ENCODE data around the gene ZBTB46. TPM values are rescaled to one million over a fixed set of nuclear protein-coding genes. Genes with fewer than 3 reads are reported as not detected.

ZBTB46 gene
- total and polyA plus RNA-seq, 2 donors (not counting 1 experiment from before 2014, with no cell fraction given), result 0.96 to 4.5 TPM

DNA sequence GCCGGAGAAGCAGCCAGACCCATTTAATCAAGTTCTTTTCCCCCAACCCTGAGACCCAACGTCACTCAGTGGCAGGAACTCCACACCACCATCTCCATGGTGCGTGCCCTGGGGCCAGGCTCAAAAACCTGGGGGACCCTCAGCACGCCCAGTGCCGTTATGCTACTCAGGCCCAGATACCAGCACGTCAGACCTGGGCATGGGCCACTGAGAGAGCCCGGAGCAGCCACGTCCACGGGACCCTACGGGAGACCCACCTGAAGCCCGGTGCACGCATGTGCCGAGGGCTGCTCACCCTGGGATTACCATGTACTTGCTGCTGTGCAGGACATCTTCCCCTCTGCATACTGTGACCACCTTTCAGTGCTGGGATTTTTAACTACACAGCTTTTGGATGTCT, 77.7 kb downstream of the ZBTB46 start:
- H3K4me3 ChIP-seq (replicated peaks in 1 of 4; ENCODE audit: control extremely low read depth in 1 of 4, insufficient read depth in 1 of 4, low read depth in 3 of 4, low read length in 4 of 4), result no peak overlapping the region
- H3K4me1 ChIP-seq (ENCODE audit: control insufficient read depth, extremely low read depth, insufficient read depth, low read length), result no peaks in the 10 kb centered on the region
- H3K4me2 ChIP-seq (ENCODE audit: extremely low read depth, insufficient read depth, low read length), result no peak overlapping the region
- TF ChIP-seq, protein P1, sequence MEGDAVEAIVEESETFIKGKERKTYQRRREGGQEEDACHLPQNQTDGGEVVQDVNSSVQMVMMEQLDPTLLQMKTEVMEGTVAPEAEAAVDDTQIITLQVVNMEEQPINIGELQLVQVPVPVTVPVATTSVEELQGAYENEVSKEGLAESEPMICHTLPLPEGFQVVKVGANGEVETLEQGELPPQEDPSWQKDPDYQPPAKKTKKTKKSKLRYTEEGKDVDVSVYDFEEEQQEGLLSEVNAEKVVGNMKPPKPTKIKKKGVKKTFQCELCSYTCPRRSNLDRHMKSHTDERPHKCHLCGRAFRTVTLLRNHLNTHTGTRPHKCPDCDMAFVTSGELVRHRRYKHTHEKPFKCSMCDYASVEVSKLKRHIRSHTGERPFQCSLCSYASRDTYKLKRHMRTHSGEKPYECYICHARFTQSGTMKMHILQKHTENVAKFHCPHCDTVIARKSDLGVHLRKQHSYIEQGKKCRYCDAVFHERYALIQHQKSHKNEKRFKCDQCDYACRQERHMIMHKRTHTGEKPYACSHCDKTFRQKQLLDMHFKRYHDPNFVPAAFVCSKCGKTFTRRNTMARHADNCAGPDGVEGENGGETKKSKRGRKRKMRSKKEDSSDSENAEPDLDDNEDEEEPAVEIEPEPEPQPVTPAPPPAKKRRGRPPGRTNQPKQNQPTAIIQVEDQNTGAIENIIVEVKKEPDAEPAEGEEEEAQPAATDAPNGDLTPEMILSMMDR (conservative IDR thresholded peaks at IDR 0.05 in 1 of 2, IDR thresholded peaks at IDR 0.05 in 1 of 2; ENCODE audit: low read depth in 1 of 2, low read length in 2 of 2), result no peak
- TF ChIP-seq EZH2 (IDR thresholded peaks at IDR 0.05; ENCODE audit: low read length, missing control alignments), result no peak
- H3K79me2 ChIP-seq (ENCODE audit: control insufficient read depth, insufficient read depth, low read length), result no peaks in the 10 kb centered on the region
- no peak for DNase-seq (ENCODE audit: low read depth in 2 of 2)
- no peaks in the 10 kb centered on the region for H4K20me1 ChIP-seq (ENCODE audit: control insufficient read depth, extremely low read depth, insufficient read depth, low read length)
- no peaks in the 10 kb centered on the region for H3K9me3 ChIP-seq (ENCODE audit: control insufficient read depth, insufficient read depth, low read depth, low read length)
- H3K27me3 ChIP-seq (ENCODE audit: control insufficient read depth, insufficient read depth, low read length), result no peaks in the 10 kb centered on the region
- H3K9ac ChIP-seq (ENCODE audit: insufficient read depth, low read length), result no peak overlapping the region
- H2AFZ ChIP-seq (ENCODE audit: low read length), result no peak overlapping the region
- H3K36me3 ChIP-seq (ENCODE audit: control insufficient read depth, insufficient read depth, low read length), result no peaks in the 10 kb centered on the region
- no peak overlapping the region for H3K27ac ChIP-seq (ENCODE audit: insufficient read depth, low read length)

DNA sequence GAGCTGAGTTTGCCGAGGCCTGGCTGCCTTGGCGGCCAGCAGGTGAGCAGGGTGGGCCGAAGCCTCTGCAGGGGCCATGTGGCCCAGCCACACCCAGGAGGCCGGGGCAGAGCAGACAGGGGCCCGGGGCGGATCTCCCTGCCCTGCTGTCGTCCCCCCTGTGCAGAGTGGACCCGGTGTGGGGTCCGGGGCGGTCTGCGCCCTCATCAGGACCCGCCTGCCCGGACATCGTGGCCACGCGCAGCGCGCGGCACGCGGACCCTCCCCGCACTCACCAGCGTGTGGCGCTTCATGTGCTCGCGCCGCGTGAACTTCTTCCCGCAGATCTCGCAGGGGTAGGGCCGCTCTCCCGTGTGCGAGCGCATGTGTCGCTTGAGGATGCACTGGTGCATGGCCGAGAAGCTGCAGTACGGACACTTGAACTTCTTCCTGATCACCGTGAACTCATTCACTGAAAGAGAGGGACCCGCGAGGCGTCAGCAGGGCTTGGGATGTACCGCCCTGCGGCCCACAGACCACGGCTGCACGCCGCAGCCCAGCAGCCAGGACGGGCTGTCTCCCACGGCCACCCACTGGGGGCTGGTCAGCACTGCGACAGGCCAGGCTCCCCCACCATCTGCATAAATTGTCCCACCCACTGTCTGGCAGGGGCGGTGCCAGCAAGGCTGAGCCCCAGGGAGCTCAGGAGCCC, 78.5 kb downstream of the ZBTB46 start:
- DNase-seq (ENCODE audit: low read depth in 2 of 2), result no peak
- H3K27ac ChIP-seq (ENCODE audit: insufficient read depth, low read length), result no peak overlapping the region
- no peaks in the 10 kb centered on the region for H3K36me3 ChIP-seq (ENCODE audit: control insufficient read depth, insufficient read depth, low read length)
- no peaks in the 10 kb centered on the region for H3K4me1 ChIP-seq (ENCODE audit: control insufficient read depth, extremely low read depth, insufficient read depth, low read length)
- H4K20me1 ChIP-seq (ENCODE audit: control insufficient read depth, extremely low read depth, insufficient read depth, low read length), result no peaks in the 10 kb centered on the region
- H3K4me3 ChIP-seq (replicated peaks in 1 of 4; ENCODE audit: control extremely low read depth in 1 of 4, insufficient read depth in 1 of 4, low read depth in 3 of 4, low read length in 4 of 4), result no peak overlapping the region
- no peaks in the 10 kb centered on the region for H3K27me3 ChIP-seq (ENCODE audit: control insufficient read depth, insufficient read depth, low read length)
- H3K9me3 ChIP-seq (ENCODE audit: control insufficient read depth, insufficient read depth, low read depth, low read length), result no peaks in the 10 kb centered on the region
- H3K79me2 ChIP-seq (ENCODE audit: control insufficient read depth, insufficient read depth, low read length), result no peaks in the 10 kb centered on the region
- no peak overlapping the region for H2AFZ ChIP-seq (ENCODE audit: low read length)
- H3K4me2 ChIP-seq (ENCODE audit: extremely low read depth, insufficient read depth, low read length), result no peak overlapping the region
- TF ChIP-seq EZH2 (IDR thresholded peaks at IDR 0.05; ENCODE audit: low read length, missing control alignments), result no peak
- TF ChIP-seq, protein P1 (conservative IDR thresholded peaks at IDR 0.05 in 1 of 2, IDR thresholded peaks at IDR 0.05 in 1 of 2; ENCODE audit: low read depth in 1 of 2, low read length in 2 of 2), result no peak
- no peak overlapping the region for H3K9ac ChIP-seq (ENCODE audit: insufficient read depth, low read length)

DNA sequence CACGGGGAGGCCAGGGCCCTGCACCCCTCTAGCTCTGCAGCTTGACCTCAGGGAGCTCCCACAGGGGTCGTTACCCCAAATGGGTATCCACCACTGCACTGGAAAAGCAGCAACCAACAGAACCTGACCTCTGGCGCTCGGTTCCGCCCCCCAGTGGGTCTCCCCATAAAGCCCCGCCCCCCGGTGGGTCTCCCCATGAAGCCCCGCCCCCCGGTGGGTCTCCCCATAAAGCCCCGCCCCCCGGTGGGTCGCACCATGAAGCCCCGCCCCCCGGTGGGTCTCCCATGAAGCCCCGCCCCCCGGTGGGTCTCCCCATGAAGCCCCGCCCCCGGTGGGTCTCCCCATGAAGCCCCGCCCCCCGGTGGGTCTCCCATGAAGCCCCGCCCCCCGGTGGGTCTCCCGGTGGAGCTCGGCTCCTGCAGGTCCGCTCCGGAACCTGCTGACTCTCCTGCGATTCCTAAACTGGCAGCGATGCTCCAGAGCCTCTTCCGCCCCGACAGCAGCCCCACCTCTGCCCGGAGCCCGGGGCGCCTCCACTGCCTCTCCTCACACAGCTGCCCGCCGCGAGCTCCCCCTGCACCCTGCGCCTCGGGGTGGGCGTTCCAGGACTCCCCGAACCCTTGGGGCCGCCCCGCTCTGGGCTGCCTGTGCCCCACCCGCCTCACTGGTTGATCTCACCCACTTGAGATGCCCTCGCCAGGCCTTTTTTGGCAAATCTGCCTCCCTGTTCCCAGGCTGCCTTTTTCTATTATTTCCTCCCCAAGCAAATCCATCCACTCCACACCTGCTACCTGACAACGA, 79.4 kb downstream of the ZBTB46 start:
- Histone ChIP-seq H3K27me3 (ENCODE audit: control insufficient read depth, insufficient read depth, low read length) (no peaks in the 10 kb centered on the region), H3K4me1 (ENCODE audit: control insufficient read depth, extremely low read depth, insufficient read depth, low read length) (no peaks in the 10 kb centered on the region), H3K9me3 (ENCODE audit: control insufficient read depth, insufficient read depth, low read depth, low read length) (no peaks in the 10 kb centered on the region), H3K79me2 (ENCODE audit: control insufficient read depth, insufficient read depth, low read length) (no peaks in the 10 kb centered on the region), H3K27ac (ENCODE audit: insufficient read depth, low read length) (no peak overlapping the region), H3K9ac (ENCODE audit: insufficient read depth, low read length) (no peak overlapping the region), H3K4me3 (replicated peaks in 1 of 4; ENCODE audit: control extremely low read depth in 1 of 4, insufficient read depth in 1 of 4, low read depth in 3 of 4, low read length in 4 of 4) (no peak overlapping the region), H2AFZ (ENCODE audit: low read length) (no peak overlapping the region), H4K20me1 (ENCODE audit: control insufficient read depth, extremely low read depth, insufficient read depth, low read length) (no peaks in the 10 kb centered on the region), H3K4me2 (ENCODE audit: extremely low read depth, insufficient read depth, low read length) (no peak overlapping the region), H3K36me3 (ENCODE audit: control insufficient read depth, insufficient read depth, low read length) (no peaks in the 10 kb centered on the region)
- no peak for TF ChIP-seq EZH2 (IDR thresholded peaks at IDR 0.05; ENCODE audit: low read length, missing control alignments)
- TF ChIP-seq, protein P1 (conservative IDR thresholded peaks at IDR 0.05 in 1 of 2, IDR thresholded peaks at IDR 0.05 in 1 of 2; ENCODE audit: low read depth in 1 of 2, low read length in 2 of 2), result no peak
- no peak for DNase-seq (ENCODE audit: low read depth in 2 of 2)
